ENCODE results near the gene TEX22.

GRCh38 chr14:105367116-105368031 lies 31.0 kb upstream of the TEX22 start:
- TF ChIP-seq CTCF (IDR thresholded peaks at IDR 0.05; ENCODE audit: low read length) = no peak
- TF ChIP-seq EZH2 (IDR thresholded peaks at IDR 0.05; ENCODE audit: borderline replicate concordance, low read length) = no peak
